ENCODE results near the gene SOX8.

SOX8 gene

GRCh38 chr16:986411-986810, 4.8 kb downstream of the SOX8 start:
- no peak overlapping the region for H3K9ac ChIP-seq (ENCODE audit: low read length)
- no peaks in the 10 kb centered on the region for H3K79me2 ChIP-seq (ENCODE audit: insufficient read depth, low read length)
- H3K4me3 ChIP-seq (ENCODE audit: insufficient read depth, low read length, poor library complexity, severe bottlenecking), result no peak overlapping the region
- no peak overlapping the region for H3K4me2 ChIP-seq (ENCODE audit: low read depth, low read length, poor library complexity, severe bottlenecking)
- no peak overlapping the region for H2AFZ ChIP-seq (ENCODE audit: low read depth, low read length, severe bottlenecking)
- H3K27ac ChIP-seq (ENCODE audit: low read depth, low read length), result no peak overlapping the region
- no peaks in the 10 kb centered on the region for H3K9me3 ChIP-seq (ENCODE audit: insufficient read depth, low read length)
- no peaks in the 10 kb centered on the region for H3K36me3 ChIP-seq (ENCODE audit: low read length)
- H3F3A ChIP-seq (ENCODE audit: insufficient read depth), result no peaks in the 10 kb centered on the region
- no peaks in the 10 kb centered on the region for H4K20me1 ChIP-seq (ENCODE audit: low read depth, low read length)
- no peaks in the 10 kb centered on the region for H3K27me3 ChIP-seq (ENCODE audit: low read length)
- no peaks in the 10 kb centered on the region for H3K9me2 ChIP-seq (replicated peaks; ENCODE audit: insufficient read depth, low read length)
- TF ChIP-seq CTCF (IDR thresholded peaks at IDR 0.05; ENCODE audit: insufficient read depth, low read length, poor library complexity, severe bottlenecking) (no peak), EZH2phosphoT487 (conservative IDR thresholded peaks at IDR 0.05; ENCODE audit: low read length) (no peak)

DNA sequence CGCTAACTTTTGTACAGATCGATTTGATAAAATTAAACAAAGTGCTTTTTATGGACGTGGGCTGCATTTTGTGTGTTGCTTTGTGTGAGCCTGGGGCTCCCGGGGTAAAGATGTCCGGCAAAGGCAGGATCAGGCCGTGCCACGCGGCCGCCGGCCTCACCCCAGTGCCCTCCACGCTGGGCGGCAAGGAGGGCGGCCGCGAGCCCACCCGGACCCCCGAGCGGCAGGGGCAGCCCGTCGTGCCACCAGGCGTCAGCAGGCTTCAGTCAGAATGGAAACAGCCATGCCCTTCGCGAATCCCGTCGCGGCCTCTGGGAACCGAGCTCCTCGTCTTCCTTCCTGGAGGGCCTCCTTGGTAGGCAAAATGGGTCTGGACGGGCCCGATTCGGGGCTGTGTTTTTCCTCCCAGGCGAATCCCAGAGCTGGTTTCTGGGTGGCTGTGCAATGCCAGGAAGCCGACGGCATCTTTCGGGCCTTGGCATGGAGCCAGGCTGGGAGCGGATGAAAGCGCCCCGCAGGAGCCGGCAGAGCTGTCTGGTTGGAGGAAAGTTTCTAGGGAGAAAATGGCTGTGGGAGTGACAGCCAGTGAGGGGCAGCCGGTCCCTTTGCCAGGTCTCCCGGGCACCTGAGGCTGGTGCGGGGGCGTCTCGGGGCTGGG, 5.5 kb downstream of the SOX8 start:
- Histone ChIP-seq H3K9me3 (ENCODE audit: insufficient read depth, low read length) (no peaks in the 10 kb centered on the region), H3K36me3 (ENCODE audit: low read length) (no peaks in the 10 kb centered on the region), H3K4me3 (ENCODE audit: insufficient read depth, low read length, poor library complexity, severe bottlenecking) (no peak overlapping the region), H3K27ac (ENCODE audit: low read depth, low read length) (no peak overlapping the region), H3F3A (ENCODE audit: insufficient read depth) (no peaks in the 10 kb centered on the region), H3K9ac (ENCODE audit: low read length) (no peak overlapping the region), H3K4me2 (ENCODE audit: low read depth, low read length, poor library complexity, severe bottlenecking) (no peak overlapping the region), H4K20me1 (ENCODE audit: low read depth, low read length) (no peaks in the 10 kb centered on the region), H3K79me2 (ENCODE audit: insufficient read depth, low read length) (no peaks in the 10 kb centered on the region), H3K9me2 (replicated peaks; ENCODE audit: insufficient read depth, low read length) (no peaks in the 10 kb centered on the region), H2AFZ (ENCODE audit: low read depth, low read length, severe bottlenecking) (no peak overlapping the region), H3K27me3 (ENCODE audit: low read length) (no peaks in the 10 kb centered on the region)
- TF ChIP-seq EZH2phosphoT487 (conservative IDR thresholded peaks at IDR 0.05; ENCODE audit: low read length) (no peak), CTCF (IDR thresholded peaks at IDR 0.05; ENCODE audit: insufficient read depth, low read length, poor library complexity, severe bottlenecking) (no peak)

DNA sequence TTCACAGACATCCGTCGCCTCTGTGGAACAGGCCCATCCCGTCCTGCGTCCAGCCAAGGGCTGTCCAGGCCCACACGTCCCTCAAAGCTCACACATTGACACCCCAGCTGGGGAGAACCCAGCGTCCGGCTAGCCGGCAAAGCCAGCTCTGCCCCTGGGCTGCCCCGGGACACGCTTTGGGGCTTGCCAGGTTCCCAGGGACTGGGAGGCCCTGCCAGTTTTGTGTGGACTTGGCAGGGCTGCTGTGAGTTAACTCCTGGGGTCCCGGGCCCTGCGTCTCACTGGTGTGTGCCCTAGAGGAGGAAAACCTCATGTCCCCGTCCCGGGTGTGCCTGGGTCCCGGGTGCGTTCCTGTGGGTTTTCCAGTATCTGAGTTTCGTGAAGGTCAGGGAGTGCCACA, 6.3 kb downstream of the SOX8 start:
- Histone ChIP-seq H3K4me3 (ENCODE audit: insufficient read depth, low read length, poor library complexity, severe bottlenecking) (no peak overlapping the region), H3K27ac (ENCODE audit: low read depth, low read length) (no peak overlapping the region), H3K9me2 (replicated peaks; ENCODE audit: insufficient read depth, low read length) (no peaks in the 10 kb centered on the region), H2AFZ (ENCODE audit: low read depth, low read length, severe bottlenecking) (no peak overlapping the region), H3K36me3 (ENCODE audit: low read length) (no peaks in the 10 kb centered on the region), H3K9ac (ENCODE audit: low read length) (no peak overlapping the region), H3K9me3 (ENCODE audit: insufficient read depth, low read length) (no peaks in the 10 kb centered on the region), H3K27me3 (ENCODE audit: low read length) (no peaks in the 10 kb centered on the region), H4K20me1 (ENCODE audit: low read depth, low read length) (no peaks in the 10 kb centered on the region), H3K4me2 (ENCODE audit: low read depth, low read length, poor library complexity, severe bottlenecking) (no peak overlapping the region), H3F3A (ENCODE audit: insufficient read depth) (no peaks in the 10 kb centered on the region), H3K79me2 (ENCODE audit: insufficient read depth, low read length) (no peaks in the 10 kb centered on the region)
- TF ChIP-seq CTCF (IDR thresholded peaks at IDR 0.05; ENCODE audit: insufficient read depth, low read length, poor library complexity, severe bottlenecking) (no peak), EZH2phosphoT487 (conservative IDR thresholded peaks at IDR 0.05; ENCODE audit: low read length) (no peak)

Data from SU-DHL-6 (cell line).